Measurements from ENCODE around the gene RPLP2. TPM values are rescaled to one million over a fixed set of nuclear protein-coding genes. Genes with fewer than 3 reads are reported as not detected.

RPLP2 gene
- total RNA-seq, 1 donor from 2014 or later: 1,651 TPM

DNA sequence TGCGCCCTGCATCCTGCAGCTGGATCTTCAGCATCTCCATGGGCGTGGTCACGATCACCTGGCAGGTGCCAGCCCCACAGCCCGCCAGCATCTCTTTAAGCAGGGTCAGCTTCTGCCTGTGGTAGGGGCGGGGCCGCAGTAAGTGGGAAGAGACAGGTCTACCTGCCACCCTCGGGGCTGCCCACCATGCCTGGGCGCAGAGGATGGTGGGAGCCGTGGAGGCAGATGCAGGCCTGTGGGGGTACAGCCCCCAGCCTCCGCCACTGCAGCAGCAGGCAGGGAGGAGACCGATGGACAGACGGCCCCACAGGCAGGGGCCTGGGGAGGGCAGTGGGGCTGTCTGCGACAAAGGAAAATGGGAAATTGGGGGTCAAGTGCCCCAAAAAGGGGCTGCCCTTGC is 16.9 kb upstream of the RPLP2 start:
- Mint-ChIP-seq H3K27ac (no peak overlapping the region), H3K4me1 (peaks cover 11% of the 10 kb centered on the region), H3K27me3 (ENCODE audit: low read depth) (peaks cover 4% of the 10 kb centered on the region), H3K9me3 (no peaks in the 10 kb centered on the region), H3K36me3 (peaks cover 3% of the 10 kb centered on the region), H3K4me3 (no peak overlapping the region)
- no peak for DNase-seq (ENCODE audit: low spot score in 2 of 2, unreplicated experiment in 2 of 2)
- TF ChIP-seq, protein P1, sequence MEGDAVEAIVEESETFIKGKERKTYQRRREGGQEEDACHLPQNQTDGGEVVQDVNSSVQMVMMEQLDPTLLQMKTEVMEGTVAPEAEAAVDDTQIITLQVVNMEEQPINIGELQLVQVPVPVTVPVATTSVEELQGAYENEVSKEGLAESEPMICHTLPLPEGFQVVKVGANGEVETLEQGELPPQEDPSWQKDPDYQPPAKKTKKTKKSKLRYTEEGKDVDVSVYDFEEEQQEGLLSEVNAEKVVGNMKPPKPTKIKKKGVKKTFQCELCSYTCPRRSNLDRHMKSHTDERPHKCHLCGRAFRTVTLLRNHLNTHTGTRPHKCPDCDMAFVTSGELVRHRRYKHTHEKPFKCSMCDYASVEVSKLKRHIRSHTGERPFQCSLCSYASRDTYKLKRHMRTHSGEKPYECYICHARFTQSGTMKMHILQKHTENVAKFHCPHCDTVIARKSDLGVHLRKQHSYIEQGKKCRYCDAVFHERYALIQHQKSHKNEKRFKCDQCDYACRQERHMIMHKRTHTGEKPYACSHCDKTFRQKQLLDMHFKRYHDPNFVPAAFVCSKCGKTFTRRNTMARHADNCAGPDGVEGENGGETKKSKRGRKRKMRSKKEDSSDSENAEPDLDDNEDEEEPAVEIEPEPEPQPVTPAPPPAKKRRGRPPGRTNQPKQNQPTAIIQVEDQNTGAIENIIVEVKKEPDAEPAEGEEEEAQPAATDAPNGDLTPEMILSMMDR (IDR thresholded peaks at IDR 0.05; ENCODE audit: unreplicated experiment): no peak

DNA sequence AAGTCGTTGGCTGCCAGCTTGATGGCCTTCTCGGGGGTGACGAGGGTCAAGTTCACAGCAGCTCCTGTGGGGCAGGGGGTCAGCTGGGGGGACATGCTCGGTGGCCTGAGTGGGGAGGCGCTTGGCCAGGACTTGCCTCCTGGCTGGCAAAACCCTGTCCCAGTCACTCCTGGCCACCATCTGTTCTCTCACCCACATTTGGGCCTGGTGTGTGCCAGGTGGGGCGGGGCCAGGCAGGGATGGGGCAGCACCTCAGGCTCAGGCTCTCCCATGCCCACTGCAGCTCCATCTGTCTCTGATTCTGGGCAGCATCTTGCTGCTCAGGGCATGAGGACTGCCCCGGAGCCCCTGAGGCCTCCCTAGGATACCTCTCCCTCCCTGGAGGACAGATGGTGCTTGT is 16.2 kb upstream of the RPLP2 start:
- Mint-ChIP-seq H3K27ac (no peak overlapping the region), H3K4me1 (peaks cover 11% of the 10 kb centered on the region), H3K27me3 (ENCODE audit: low read depth) (peaks cover 4% of the 10 kb centered on the region), H3K4me3 (no peak overlapping the region), H3K36me3 (peaks cover 3% of the 10 kb centered on the region), H3K9me3 (no peaks in the 10 kb centered on the region)
- DNase-seq (ENCODE audit: low spot score in 2 of 2, unreplicated experiment in 2 of 2): no peak
- TF ChIP-seq, protein P1 (IDR thresholded peaks at IDR 0.05; ENCODE audit: unreplicated experiment): no peak

DNA sequence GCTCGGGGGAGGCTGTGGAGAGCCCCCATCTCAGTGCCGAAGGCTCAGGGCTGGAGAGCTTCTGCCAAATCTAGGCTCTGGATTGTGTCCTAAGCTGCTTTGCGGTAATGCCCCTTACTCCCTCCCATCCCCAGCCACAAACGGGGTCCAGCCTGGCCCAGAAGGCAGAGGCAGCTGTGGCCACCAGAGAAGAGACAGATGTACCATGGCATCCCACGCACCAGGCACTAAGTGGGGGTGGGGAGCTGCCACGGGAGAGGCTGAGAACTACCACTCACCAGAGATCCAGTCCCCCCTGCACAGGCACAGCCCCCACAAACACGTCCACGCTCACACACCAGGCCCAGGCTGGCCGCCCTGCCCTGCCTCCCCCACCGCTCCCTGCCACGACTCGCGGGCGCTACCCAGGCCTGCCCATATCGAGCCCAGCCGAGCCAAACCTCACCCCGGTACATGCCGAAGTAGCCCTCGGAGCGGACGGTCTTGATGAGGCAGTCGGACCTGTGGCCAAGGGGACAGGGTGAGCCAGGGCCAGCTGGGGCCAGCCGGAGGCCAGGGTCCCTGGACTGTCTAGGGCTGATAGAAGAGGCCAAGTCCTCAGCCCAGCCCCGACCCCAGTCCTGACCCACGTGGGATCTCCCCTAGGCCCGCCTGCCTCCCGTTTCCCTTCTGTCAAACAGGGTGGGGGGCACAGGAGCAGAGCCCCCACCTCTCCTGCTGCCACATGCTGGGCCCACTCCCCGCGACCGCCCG is 15.6 kb upstream of the RPLP2 start:
- H3K4me3 Mint-ChIP-seq: no peak overlapping the region
- no peaks in the 10 kb centered on the region for H3K9me3 Mint-ChIP-seq
- peaks cover 1% of the 10 kb centered on the region for H3K27me3 Mint-ChIP-seq (ENCODE audit: low read depth)
- H3K36me3 Mint-ChIP-seq: peaks cover 3% of the 10 kb centered on the region
- DNase-seq (ENCODE audit: low spot score in 2 of 2, unreplicated experiment in 2 of 2): no peak
- H3K4me1 Mint-ChIP-seq: peaks cover 11% of the 10 kb centered on the region
- TF ChIP-seq, protein P1 (IDR thresholded peaks at IDR 0.05; ENCODE audit: unreplicated experiment): no peak
- no peak overlapping the region for H3K27ac Mint-ChIP-seq

DNA sequence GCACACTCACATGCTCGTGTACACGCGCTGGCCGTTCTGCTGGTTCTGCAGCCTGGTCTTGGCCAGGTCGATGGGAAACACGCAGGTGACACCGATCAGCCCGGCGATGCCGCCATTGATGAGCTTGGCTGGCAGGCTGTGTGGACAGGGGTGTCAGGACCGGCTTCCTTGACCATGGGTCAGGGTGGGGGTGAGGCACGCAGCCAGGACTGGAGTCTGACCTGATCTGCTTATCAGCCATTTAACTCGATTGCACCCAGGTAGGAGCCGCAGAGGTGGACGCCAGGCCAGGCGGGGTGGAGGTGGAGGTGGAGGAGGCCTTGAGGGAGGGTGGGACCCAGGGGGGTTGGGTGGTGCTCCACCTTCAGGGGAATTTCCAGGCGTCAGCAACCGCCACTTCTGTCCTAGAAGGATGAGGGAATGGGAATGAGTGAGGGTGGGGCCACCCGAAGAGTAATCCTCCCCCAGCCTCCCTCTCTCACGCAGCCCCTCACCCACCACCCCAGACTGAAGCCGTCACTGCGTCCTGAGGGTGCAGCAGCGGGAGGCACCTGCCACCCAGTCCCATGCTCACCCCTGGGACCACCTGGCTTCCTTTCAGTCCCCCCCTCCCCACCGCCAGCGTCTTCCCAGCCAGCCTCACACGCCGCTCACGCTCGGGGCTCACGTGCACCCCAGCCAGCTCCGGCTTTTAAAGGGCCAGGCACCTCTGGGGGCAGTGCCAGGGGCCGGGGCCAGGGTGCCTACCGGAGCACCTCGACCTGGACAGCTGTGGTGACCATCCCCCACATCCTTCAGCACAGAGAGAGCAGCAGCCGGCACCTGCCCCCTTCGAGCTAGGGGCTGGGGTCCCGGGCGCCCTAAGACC is 14.8 kb upstream of the RPLP2 start:
- Mint-ChIP-seq H3K27me3 (ENCODE audit: low read depth) (no peaks in the 10 kb centered on the region), H3K4me1 (peaks cover 11% of the 10 kb centered on the region), H3K4me3 (no peak overlapping the region), H3K27ac (no peak overlapping the region), H3K36me3 (peaks cover 3% of the 10 kb centered on the region), H3K9me3 (no peaks in the 10 kb centered on the region)
- TF ChIP-seq, protein P1 (IDR thresholded peaks at IDR 0.05; ENCODE audit: unreplicated experiment): no peak
- no peak for DNase-seq (ENCODE audit: low spot score in 2 of 2, unreplicated experiment in 2 of 2)

DNA sequence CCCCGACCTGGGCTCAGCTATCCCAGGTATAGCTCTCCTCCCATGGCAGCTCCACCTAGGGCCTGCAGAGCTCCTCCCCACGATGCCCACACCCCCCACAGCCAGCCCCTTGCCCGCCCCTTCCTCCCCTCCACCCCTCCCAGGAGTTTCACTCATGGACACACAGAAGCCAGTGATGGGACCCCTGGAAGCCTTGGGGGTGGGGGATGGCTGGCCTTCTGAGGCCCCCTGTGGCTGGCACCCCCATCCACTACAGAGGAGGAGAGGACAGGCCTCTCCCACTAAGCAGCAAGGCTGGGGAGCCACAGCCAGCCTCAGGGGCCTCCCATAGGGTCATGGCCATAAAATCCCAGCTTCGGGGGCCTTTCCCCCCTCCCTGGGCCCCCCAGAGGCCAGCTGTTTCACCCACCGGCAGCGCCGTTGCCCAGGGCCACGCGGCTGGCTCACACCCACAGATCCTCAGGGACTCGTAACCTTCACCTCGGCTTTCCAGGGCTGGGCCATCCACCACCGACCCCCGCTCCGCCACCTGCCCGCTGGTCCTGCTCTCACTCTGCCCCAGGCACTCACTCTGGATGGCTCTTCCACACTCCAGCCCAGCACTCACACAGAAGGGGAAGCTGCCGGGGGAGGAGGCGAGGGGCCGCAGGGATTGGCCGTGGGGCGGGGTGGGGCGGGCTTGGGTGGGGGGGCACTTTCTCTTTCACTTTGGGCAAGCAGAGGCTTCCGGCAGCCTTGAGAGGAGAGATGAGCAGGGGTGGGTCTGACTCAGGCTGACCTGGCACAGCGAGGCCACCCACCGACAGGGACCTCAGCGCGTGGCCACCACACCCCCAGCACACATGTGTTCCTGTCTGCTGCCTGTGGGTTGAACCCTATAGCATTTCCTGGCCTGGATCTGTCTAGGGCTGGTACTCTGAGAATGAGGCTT is 13.9 kb upstream of the RPLP2 start:
- DNase-seq (ENCODE audit: low spot score in 2 of 2, unreplicated experiment in 2 of 2): no peak
- Mint-ChIP-seq H3K27ac (peak overlapping the region; percentile 94), H3K4me3 (peak overlapping the region; percentile 83), H3K4me1 (peaks cover 11% of the 10 kb centered on the region), H3K9me3 (no peaks in the 10 kb centered on the region), H3K27me3 (ENCODE audit: low read depth) (no peaks in the 10 kb centered on the region), H3K36me3 (peaks cover 3% of the 10 kb centered on the region)
- TF ChIP-seq, protein P1 (IDR thresholded peaks at IDR 0.05; ENCODE audit: unreplicated experiment): no peak
